NK-92 treated with Interleukin-12 subunit alpha and Interleukin-12 subunit beta, amount 100 ng/mL, for 24 hours (cell line): ENCODE data around the gene PAFAH1B2.
"Not testable (repeated sequence)": the region's sequence is repeated elsewhere in the genome, so short reads cannot be mapped to it uniquely, and the experiment has no call there.

ENCODE experiments used
- DNase-seq: peaks from one replicate; lab custom pipeline; 2025; lab: John Stamatoyannopoulos, UW

PAFAH1B2 gene, protein sequence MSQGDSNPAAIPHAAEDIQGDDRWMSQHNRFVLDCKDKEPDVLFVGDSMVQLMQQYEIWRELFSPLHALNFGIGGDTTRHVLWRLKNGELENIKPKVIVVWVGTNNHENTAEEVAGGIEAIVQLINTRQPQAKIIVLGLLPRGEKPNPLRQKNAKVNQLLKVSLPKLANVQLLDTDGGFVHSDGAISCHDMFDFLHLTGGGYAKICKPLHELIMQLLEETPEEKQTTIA

DNA sequence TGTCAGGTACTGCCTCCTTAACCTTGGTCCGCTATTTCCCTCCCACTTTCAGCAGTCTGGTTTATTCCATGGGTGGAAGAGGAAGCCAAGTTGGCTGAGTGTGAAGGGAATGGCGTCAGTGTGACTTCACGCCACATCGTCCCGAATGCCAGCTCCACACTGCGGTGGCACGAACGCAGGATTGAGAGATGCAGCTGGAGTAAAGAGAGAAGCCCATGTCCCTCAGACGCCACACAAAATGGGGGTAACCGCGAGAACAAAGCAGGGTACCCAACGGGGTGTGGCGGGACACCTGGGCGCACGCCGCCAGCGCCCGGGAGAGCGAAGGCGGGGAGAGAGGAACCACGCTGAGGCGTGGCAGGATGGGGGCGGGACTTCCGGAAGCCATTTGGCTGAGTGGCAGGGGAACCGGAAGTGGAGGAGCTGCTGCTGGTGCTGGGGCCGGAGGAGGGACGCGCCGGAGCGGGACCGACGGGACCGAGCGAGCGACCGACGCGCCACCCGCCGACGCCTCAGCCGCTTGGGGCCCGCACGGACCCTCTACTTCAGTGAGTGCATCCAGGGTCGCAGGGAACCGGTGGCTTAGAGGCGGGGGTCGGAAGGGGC lies at the start of gene PAFAH1B2:
Gene PAFAH1B2, plus strand, starts transcription at position 417 of the 606 bp plus-strand sequence. CDS start 8,161 bp downstream, outside the sequence.
- peak; percentile 92 for DNase-seq

DNA sequence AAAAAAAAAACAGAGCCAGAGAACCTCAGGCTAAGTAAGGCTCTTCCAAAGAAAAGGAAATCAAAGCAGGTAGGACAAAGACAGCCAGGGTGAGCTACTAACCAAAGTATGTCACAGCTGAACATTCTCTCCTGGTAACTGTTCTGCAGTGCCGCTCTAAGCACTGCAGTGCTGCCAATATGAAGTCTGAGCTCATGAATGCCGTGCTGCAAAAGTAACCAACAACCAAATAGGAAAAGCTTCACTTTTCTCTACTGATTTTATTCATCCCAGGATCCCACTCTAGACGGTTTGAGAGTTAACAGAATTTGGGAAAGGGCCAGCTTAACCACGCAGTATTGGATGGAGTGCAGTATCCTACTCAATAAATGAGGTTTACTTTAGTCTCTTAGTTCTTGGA lies 49.3 kb upstream of the PAFAH1B2 start:
- no peak for DNase-seq

DNA sequence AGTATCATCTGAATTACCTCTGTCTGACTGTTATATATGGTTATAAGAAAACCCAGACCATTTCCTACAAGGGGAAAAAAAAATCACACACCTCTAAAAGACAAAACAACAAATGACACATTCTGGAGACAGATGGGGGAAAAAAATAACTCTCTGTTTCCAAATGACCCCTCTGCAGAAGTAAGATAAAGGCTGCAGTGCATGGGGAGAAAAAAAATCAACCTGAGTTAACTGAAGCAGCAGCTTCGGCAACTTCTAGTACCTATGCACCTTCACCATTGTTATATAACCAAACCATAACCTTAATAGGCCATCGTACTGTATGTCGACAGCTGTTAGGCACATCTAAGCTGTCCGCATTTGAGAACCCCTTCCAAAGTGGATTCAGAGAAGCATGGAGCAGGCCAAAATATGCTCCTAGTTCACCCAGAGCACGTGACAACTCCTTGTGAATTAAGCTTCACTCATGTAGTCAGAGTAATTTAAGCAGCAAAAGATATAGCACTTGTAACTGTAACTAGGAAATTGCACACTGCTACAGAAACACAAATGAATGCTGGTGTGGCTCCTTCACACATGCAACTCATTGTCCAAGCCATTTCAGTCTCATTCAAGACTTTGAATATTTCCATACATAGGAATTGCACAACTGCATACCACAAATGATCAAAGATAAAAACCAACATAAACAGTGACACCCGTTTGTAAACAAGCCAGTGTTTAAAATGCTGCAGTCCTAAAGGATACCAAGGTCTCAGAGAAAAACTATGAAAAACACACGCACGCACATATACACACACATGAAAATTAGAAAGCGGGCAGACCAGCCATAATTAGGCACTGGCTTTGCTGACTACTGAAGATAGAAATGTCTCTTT lies 48.6 kb upstream of the PAFAH1B2 start:
- DNase-seq = no peak

DNA sequence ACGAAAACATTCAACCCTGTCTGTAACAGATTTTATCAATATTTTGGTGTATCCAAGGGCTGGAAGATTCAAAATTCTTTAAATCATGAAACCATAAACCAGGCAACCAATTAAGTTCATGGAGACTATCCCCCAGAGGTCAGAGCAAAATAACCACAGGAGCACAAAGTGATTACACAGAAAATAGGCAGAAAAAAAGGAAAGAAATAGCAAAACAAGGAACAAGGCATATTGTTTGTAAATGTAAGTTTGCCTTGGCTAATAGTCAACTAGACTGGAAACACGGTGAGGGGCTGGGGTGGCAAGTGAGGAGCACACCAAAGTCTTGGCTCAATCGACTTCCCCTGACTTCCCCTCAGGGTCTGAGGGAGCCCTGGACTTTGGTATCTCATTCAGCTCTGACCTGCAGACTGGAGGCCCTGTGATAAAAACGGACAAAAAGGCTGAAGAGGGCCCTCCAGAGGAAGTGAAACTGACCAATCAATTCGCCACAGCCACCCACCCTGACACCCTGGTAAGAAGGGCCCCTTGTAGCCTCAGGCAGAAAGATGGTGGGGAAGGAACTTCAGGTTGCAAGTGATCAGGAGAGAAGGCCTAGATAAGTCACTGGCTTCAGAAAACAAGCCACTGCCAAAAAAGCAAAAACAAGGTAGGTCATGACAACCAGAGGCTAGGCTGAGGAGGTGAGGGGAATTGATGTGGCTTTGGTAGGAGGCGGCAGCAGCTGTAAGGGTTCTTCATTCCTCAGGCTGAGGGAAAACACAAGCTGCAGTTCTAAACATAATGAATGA lies 47.7 kb upstream of the PAFAH1B2 start:
- no peak for DNase-seq

DNA sequence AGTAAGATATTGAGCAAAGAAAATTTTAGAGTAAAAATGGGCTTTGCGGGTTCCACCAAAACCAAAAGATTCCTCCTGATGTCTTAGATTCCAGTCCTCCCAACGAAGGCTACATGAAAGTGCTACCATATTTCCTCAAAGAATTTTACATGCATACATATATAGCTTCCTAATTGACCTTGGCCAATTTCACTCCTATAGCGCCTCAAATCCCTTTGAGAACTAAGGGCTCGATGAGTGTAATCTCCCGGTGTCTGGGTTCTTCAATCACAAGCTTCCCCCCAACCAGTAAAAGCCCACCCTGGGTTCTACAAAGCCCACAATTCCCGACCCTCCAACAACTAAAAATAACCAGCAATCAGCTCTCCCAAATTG lies 47.1 kb upstream of the PAFAH1B2 start:
- no peak for DNase-seq

DNA sequence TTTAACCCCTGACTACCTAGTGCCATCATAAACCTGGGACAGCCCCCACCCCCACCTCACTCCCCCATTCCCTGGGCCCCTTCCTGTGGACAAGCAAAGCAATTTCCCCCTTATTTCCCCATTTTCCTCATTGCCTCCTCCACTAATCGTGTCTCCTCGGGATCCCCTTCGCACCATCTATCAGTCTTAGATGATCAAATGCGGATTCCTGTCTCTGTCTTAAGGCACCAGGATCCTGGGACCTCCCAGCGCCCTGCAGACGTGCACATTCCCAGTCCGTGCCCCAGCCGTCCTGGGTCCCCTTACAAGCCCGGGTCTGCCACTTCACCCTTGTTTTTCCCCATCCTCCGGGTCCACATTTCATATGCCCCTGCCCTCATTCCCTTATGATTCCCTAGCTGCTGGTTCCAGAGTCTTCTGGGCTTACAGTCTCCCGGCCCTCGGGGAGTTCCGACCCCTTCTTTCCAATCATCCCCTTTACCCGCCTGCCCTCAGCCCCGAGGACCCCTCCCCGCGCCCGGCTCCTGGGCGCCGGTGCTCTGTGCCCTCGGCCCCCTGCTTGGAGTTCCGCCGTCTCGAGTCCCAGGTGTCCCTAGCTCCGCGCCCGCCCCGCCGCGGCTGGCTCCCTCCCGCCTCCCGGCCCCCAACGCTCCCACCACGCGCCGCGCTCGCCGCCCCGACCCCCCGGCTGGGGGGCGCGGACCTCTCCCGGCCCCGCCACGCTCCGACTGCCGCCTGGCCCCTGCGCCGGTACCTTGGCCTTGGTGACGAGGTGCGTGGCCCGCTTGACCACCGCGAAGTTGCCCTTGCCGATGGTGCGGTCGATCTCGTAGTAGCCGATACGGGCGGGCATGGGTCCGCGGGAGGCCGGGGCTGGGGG lies 46.5 kb upstream of the PAFAH1B2 start:
- DNase-seq = no peak

DNA sequence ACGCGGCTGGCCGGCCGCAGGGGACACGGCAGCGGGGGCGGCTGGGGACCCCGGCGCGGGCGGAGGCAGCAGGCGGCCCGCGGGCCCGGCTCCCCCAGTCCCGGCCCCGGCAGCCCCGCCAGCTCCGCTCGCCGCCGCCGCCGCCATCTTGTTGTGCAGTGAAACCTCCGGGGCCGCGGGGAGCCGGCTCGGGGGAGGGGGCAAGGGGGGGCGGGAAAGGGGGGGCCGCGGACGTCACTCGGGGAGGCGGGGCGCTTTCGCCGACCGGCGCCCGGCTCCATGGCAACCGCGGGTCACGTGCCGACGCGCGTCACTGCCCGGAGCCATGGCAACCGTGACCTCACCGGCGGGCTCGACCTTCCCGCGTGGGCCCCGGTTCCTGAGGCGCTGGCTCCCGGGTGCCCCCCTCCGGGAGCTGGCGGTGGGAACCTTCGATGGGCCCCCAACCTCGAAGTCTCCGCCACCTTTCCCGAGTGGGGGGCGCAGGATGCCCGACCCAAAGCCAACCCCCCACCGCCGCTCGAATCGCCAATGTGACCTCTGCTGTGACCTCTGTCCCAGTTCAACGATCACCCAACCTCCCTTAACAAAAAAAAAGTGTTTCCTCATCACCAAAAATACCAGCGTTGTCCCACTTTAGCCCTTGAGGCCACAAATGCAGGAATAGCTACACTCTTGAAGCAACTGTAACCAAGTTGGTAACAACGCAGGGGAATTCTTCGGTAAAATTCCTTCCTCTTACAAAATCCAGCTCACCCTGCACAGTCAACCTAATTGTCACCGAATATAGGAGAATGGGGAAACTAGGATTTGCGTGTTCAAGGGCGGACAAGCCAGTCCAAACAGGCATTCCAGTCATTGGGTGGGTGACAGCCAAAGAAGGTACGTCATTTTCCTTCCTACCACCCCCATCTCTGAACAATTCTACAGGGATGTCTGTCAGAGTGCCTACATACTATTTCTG lies 45.5 kb upstream of the PAFAH1B2 start, which contains the start of gene SIK3:
Gene SIK3, minus strand, starts transcription at position 160 of the 964 bp plus-strand sequence. Its CDS starts 13 bp downstream, at position 147.
- DNase-seq = peak; percentile 84

DNA sequence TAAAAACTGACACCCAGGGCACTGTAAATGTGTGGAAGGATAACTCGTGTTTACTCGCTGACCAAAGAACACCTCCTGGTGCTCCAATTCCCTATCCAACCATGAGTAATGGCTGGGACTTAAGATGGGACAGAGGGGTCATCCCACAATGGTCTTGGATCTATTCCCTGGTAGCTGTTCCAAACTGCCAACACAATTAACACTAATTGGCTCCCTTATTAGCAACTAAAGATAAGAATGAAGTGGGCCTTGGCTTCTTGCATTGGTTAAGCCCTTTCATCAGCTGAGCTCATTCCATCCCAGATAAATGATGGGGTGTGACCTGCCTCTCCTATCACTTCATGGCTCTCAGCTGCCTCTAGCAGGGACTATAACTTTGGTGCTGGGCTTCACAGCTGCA lies 44.4 kb upstream of the PAFAH1B2 start:
- no peak for DNase-seq

DNA sequence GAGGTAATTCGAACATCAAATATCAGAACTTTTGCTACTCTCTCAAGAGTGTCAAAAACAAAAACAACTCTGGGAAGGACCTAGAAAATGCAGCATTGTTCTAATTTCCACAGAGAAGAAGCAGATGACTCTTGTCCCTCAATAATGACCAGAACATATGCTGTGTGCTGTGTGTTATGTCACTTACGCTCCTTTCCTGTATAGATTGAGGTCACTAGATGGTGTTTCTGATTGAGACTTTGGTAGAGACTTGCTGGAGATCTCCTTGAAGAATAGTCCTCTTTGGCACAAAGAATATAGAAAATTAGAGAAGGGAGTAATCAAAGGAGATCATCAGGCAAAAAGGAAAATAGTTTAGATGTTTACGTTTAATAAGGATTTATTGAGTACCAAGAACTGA lies 43.5 kb upstream of the PAFAH1B2 start:
- DNase-seq = no peak

DNA sequence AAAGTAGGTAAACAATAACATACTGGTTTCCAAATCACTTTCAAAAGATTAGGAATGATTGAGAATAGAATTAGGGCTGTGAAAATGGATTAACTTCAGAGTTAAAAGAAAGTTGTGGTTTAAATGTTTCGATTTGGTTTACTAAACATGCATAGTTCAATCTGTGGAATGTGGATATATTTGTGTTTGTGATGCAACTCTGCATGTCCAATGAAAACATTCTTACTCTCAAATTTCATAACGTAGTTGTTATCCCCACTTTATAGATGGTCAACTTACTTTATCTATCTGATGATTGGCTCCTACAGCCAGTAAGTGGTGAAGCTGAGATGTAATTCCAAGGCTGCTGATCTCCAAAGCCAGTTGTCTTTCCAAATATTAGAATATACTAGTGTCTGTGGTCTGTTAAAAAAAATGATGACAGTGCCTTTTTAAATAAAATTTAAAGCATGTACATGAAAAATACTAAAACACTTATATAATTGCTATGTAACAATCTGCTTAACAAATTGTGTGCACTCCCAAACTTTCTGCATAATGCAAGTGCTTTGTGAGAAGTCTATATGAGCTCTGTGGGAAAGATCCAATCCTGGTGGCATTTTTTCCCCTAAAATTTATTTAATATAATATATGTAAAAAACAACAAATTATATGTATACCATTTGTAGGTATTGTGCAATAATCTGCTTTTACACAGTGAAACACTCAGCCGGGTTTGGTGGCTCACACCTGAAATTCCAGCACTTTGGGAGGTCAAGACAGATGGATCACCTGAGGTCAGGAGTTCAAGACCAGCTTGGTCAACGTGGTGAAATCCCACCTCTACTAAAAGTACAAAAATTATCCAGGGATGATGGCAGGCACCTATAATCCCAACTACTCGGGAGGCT lies 36.1 kb upstream of the PAFAH1B2 start:
- no peak for DNase-seq

DNA sequence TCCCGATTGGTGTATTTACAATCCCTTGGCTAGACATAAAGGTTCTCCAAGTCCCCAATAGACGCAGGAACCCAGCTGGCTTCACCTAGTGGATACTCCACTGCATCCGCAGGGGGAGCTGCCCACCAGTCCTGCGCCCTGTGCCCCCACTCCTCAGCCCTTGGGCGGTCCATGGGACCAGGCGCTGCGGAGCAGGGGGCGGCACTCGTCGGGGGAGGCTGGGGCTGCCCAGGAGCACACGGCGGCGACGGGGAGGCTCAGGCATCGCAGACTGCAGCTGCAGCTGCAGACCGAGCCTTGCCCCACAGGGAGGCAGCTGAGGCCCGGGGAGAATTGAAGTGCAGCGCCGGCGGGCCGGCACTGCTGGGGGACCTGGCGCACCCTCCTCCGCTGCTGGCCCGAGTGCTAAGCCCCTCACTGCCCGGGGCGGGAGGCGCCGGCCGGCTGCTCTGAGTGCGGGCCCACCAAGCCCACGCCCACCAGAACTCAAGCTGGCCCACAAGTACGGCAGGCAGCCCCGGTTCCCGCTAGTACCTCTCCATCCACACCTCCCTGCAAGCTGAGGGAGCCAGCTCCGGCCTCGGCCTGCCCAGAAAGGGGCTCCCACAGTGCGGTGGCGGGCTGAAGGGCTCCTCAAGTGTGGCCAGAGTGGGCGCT lies 33.7 kb upstream of the PAFAH1B2 start:
- DNase-seq = no peak

DNA sequence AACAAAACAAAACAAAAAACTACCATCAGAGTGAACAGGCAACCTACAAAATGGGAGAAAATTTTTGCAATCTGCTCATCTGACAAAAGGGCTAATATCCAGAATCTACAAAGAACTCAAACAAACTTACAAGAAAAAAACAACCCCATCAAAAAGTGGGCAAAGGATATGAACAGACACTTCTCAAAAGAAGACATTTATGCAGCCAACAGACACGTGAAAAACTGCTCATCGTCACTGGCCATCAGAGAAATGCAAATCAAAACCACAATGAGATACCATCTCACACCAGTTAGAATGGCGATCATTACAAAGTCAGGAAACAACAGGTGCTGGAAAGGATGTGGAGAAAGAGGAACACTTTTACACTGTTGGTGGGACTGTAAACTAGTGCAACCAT lies 31.6 kb upstream of the PAFAH1B2 start:
- DNase-seq = not testable (repeated sequence)

DNA sequence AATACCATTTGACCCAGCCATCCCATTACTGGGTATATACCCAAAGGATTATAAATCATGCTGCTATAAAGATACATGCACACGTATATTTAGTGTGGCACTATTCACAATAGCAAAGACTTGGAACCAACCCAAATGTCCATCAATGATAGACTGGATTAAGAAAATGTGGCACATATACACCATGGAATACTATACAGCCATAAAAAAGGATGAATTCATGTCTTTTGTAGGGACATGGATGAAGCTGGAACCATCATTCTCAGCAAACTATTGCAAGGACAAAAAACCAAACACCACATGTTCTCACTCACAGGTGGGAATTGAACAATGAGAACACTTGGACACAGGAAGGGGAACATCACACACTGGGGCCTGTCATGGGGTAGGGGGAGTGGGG lies 31.1 kb upstream of the PAFAH1B2 start:
- DNase-seq = not testable (repeated sequence)

DNA sequence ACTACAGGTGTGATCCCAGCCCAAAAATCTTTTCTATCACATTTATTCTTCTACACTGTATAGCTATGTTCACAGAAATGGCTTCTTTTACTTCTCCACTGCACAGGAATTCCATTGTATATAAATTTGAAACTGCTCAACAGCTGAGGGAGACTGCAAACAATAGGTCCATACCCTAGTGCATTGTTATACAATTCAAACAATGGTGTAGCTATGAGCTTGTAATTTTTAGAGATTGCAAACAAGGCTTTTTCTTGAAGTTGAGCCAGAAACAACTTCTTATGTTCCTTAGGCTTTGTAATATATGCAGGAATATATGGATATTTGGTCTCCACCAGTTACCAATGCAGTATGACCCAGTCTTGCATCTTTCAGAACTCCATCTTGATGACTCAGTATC lies 26.4 kb upstream of the PAFAH1B2 start:
- DNase-seq = no peak

DNA sequence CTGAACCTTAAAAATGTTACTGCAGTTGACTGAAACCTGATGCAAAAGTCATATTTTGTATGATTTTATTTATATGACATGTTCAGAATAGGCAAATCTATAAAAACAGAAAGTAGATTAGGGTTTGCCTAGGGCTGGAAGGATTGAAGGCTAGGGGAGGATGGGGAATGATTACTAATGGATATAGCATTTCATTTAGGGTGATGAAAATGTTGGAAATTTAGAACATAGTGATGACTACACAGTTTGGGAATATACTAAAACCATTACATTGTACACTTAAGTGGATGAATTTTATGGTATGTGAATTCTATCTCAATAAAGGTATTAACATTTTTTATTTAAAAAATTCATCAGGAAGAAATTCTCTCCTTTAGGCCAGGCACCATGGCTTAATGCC lies 22.9 kb upstream of the PAFAH1B2 start:
- DNase-seq = no peak

DNA sequence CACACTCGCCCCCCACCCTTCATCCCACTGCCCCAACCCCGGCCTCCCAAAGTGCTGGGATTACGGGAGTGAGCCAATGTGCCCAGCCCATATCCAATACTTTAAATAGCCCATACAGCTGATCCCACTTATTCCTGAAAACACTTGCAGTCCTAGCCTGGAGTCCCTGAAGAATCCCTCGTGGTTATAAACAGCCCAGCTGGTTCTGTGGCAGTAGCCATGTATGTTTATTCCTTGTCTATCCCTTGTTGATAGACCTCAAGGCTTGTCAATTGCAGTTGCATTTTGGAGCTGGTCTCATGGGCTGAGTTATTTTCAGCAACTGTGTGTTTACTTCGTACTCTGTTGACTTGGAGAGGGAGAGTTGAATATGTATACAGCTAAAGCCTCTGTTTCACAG lies 21.5 kb upstream of the PAFAH1B2 start:
- no peak for DNase-seq

DNA sequence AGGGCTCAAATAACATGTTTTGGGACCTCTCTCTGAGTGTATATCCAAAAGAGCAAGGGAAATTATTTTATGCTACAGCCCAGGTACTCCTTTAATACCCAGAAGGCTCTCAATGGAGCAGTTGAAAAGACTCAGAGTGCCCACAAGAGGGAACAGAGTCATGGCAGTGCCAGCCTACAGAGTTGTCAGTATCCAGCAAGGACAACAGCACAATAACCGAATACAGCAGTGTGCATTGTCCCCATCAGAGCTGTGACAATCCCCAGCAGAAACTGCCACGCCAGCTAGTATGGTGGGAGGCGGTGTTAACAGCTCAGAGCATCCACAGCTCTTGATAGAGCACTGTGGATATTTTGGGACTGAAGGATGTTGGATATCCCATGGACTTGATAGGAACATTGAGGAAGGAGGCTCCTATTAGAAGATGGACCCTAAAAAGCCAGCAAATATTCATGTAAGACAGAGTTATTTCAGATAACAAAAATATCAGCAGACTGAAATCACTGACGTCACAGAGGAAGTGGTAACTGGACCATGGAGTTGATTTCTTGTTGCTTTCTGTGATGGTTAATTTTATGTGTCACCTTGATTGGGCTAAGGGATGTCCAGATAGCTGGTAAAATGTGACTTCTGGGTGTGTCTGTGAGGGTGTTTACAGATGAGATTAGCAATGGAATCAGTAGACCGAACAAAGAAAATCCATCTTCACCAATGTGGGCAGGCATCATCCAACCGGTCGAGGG lies 17.7 kb upstream of the PAFAH1B2 start:
- DNase-seq = no peak
